B cell (primary cell): ENCODE results near the gene ANAPC2. TPM values are rescaled to one million over a fixed set of nuclear protein-coding genes. Genes with fewer than 3 reads are reported as not detected.

Source experiments
- ATAC-seq: fragments of 200-7000 bp; cut with Tn5 transposase; one replicate; pipeline ENCODE4 v1.10.0; 2021; ENCODE audit warnings: low read depth, mild to moderate bottlenecking, moderate number of reproducible peaks, moderate library complexity
- CTCF ChIA-PET: fragments of 350-600 bp; sonication (Branson Sonifier 250); formaldehyde crosslinking; loops from one replicate; lab custom pipeline; 2021; ENCODE audit warnings: antibody characterized with exemption, inconsistent platforms; lab: Charles Lee
- POLR2A ChIA-PET: fragments of 350-600 bp; sonication (Branson Sonifier 250); formaldehyde crosslinking; loops from one replicate; lab custom pipeline; 2021; ENCODE audit warnings: antibody characterized with exemption; lab: Charles Lee
- DNase-seq: peaks from one replicate; pipeline ENCODE4 v3.0.0; 2013
- H2AFZ ChIP-seq: 2 replicates; pipeline ENCODE4 v1.6.1; 2012; ENCODE audit warnings: mild to moderate bottlenecking, low read depth, low read length; ENCODE audit not compliant: insufficient read depth, poor library complexity, severe bottlenecking
- H3K27ac ChIP-seq, 2 donors: 1 replicate in 1 of 2; 2 replicates in 1 of 2; pipeline ENCODE4 v1.5.1; 2012 to 2013; ENCODE audit warnings: low read length in 2 of 2, mild to moderate bottlenecking in 2 of 2, moderate library complexity in 1 of 2
- H3K27me3 ChIP-seq, 4 experiments: fragments of 200-600 bp in 1 of 4; sonication (generic) in 1 of 4; replicated peaks in 1 of 4; 1 replicate in 2 of 4; 2 replicates in 2 of 4; pipeline versions ENCODE4 v1.6.1 to v1.7.0; 2013 to 2016; ENCODE audit warnings: low read length in 3 of 4, mild to moderate bottlenecking in 2 of 4, mixed read lengths in 1 of 4, moderate library complexity in 1 of 4; ENCODE audit not compliant: insufficient read depth in 4 of 4, control insufficient read depth in 3 of 4; ENCODE audit errors: control extremely low read depth in 1 of 4
- H3K36me3 ChIP-seq, 2 experiments: replicated peaks in 1 of 2; 1 replicate in 1 of 2; 2 replicates in 1 of 2; pipeline versions ENCODE4 v1.6.1 to v1.7.1; 2013; ENCODE audit warnings: low read length in 1 of 2; ENCODE audit not compliant: insufficient read depth in 2 of 2, control insufficient read depth in 1 of 2; ENCODE audit errors: control extremely low read depth in 1 of 2, extremely low read depth in 1 of 2
- H3K4me1 ChIP-seq, 2 donors: fragments of 200-600 bp in 1 of 2; sonication (generic) in 1 of 2; 1 replicate in 1 of 2; 2 replicates in 1 of 2; pipeline versions ENCODE4 v1.5.1 to v1.6.1; 2013 to 2017; ENCODE audit warnings: low read length in 2 of 2; ENCODE audit not compliant: control insufficient read depth in 2 of 2, insufficient read depth in 2 of 2
- H3K4me2 ChIP-seq: replicated peaks from 2 replicates; pipeline ENCODE3; 2012; ENCODE audit warnings: mild to moderate bottlenecking, low read depth, low read length; ENCODE audit not compliant: poor library complexity, severe bottlenecking
- H3K4me3 ChIP-seq, 5 experiments: fragments of 200-600 bp in 1 of 5; sonication (generic) in 1 of 5; 1 replicate in 3 of 5; 2 replicates in 2 of 5; pipeline versions ENCODE4 v1.5.1 to v1.7.0; 2011 to 2016; ENCODE audit warnings: low read length in 4 of 5, mild to moderate bottlenecking in 4 of 5, low read depth in 2 of 5, control low read depth in 1 of 5, moderate library complexity in 1 of 5; ENCODE audit not compliant: insufficient read depth in 1 of 5; ENCODE audit errors: control extremely low read depth in 1 of 5, extremely low read depth in 1 of 5
- H3K79me2 ChIP-seq: fragments of 200-600 bp; sonication (generic); one replicate; pipeline ENCODE4 v1.6.0; 2016; ENCODE audit warnings: low read length; ENCODE audit not compliant: control insufficient read depth, insufficient read depth
- H3K9ac ChIP-seq: fragments of 200-600 bp; sonication (generic); 2 replicates; pipeline ENCODE4 v1.6.1; 2017; ENCODE audit warnings: mild to moderate bottlenecking, low read length, moderate library complexity
- H3K9me3 ChIP-seq, 3 donors: one replicate each; pipeline versions ENCODE4 v1.6.1 to v1.7.1; 2013; ENCODE audit warnings: low read length in 2 of 3; ENCODE audit not compliant: control insufficient read depth in 2 of 3, insufficient read depth in 1 of 3; ENCODE audit errors: control extremely low read depth in 1 of 3
- H4K20me1 ChIP-seq: 2 replicates; pipeline ENCODE4 v1.6.0; 2012; ENCODE audit warnings: mild to moderate bottlenecking, low read length; ENCODE audit not compliant: insufficient read depth, control insufficient read depth, poor library complexity, severe bottlenecking
- H3K27ac Mint-ChIP-seq: one replicate; pipeline ENCODE4 v1.8.0; 2021; ENCODE audit warnings: mixed read lengths
- H3K27me3 Mint-ChIP-seq: one replicate; pipeline ENCODE4 v1.8.0; 2021; ENCODE audit warnings: mixed read lengths
- H3K4me1 Mint-ChIP-seq: one replicate; pipeline ENCODE4 v1.8.0; 2021; ENCODE audit warnings: mixed read lengths
- H3K4me3 Mint-ChIP-seq: one replicate; pipeline ENCODE4 v1.8.0; 2021; ENCODE audit warnings: mixed read lengths
- H3K9me3 Mint-ChIP-seq: one replicate; pipeline ENCODE4 v1.8.0; 2022; ENCODE audit warnings: mixed read lengths; ENCODE audit not compliant: insufficient read depth
- CTCF ChIP-seq: fragments of 200-600 bp; IDR thresholded peaks from one replicate; pipeline ENCODE4 v1.8.0; 2022; ENCODE audit warnings: antibody characterized with exemption, mild to moderate bottlenecking
- EZH2 ChIP-seq: IDR thresholded peaks from 2 replicates; pipeline ENCODE4 v1.6.1; 2012; ENCODE audit warnings: borderline replicate concordance, low read depth, mild to moderate bottlenecking, moderate library complexity, low read length; ENCODE audit not compliant: insufficient read depth, poor library complexity, severe bottlenecking
- WGBS: methylation state at CpG from one replicate; pipeline ENCODE4 v1.1.5; 2013; ENCODE audit warnings: missing lambda C conversion rate; ENCODE audit not compliant: insufficient coverage; 5-methylcytosine and 5-hydroxymethylcytosine counted together
- intact Hi-C: fragments of 100-400 bp; cut with micrococcal nuclease; formaldehyde crosslinking; loops from one replicate; pipeline ENCODE4 v1.10.0; 2022
- polyA plus RNA-seq: library from polyadenylated mRNA; depleted of rRNA; stranded (reverse); fragments of >200 nt; gene quantifications from 2 replicates; pipeline ENCODE4 v1.2.3, GENCODE V29; 2012
- total RNA-seq, 2 donors: library from RNA; stranded (reverse); fragments of 120-200 nt in 1 of 2; gene quantifications; 1 replicate in 1 of 2; 2 replicates in 1 of 2; pipeline versions ENCODE4 v1.2.3 to v1.2.4, GENCODE V29; 2013 to 2022

The ANAPC2 gene
- total and polyA plus RNA-seq, 2 donors (not counting 1 experiment from before 2014, with no cell fraction given): 121 to 127 TPM

- TF ChIP-seq EZH2 (no peak), CTCF (no peak)
Measured at GRCh38 chr9:137205126-137206069, 17.0 kb upstream of the ANAPC2 start, which contains the start of the genes NDOR1 and TMEM203. Gene NDOR1 (plus strand): TSS chr9:137205700. CDS start chr9:137205778, 78 bp downstream. Gene TMEM203 (minus strand): TSS chr9:137205648. CDS start chr9:137205414, 234 bp downstream.

More at GRCh38 chr9:137205126-137206069, 17.0 kb upstream of the ANAPC2 start, which contains the start of the genes NDOR1 and TMEM203:
- Histone ChIP-seq H3K27ac (peak within 1 kb of the TSS; percentile 73 to 89), H2AFZ (peak within 1 kb of the TSS; percentile 88), H3K9ac (peak within 1 kb of the TSS; percentile 84), H3K4me1 (peaks cover 37 to 50% of the 10 kb centered on the region in 2 donors), H3K4me2 (peak within 1 kb of the TSS; percentile 85), H3K36me3 (peaks cover 0 to 5% of the 10 kb centered on the region in 2 experiments), H3K4me3 (peak within 1 kb of the TSS; percentile 66 to 96 (median 86)), H4K20me1 (peaks cover 43% of the 10 kb centered on the region), H3K9me3 (no peaks in the 10 kb centered on the region), H3K79me2 (peaks cover 61% of the 10 kb centered on the region), H3K27me3 (no peaks in the 10 kb centered on the region)
- peak within 1 kb of the TSS; percentile 90 for H3K27ac Mint-ChIP-seq
- H3K4me1 Mint-ChIP-seq: peaks cover 46% of the 10 kb centered on the region
- H3K27me3 Mint-ChIP-seq: no peaks in the 10 kb centered on the region
- peak within 1 kb of the TSS; percentile 93 for H3K4me3 Mint-ChIP-seq
- intact Hi-C loops: loop anchor here (1.0 to 10.0 kb wide), 4 partner anchors 17 to 321 kb away; partner anchors contain the start of genes ANAPC2, SSNA1 and TRAF2
- H3K9me3 Mint-ChIP-seq: no peaks in the 10 kb centered on the region
- DNase-seq (peak; percentile 94), ATAC-seq (peak; percentile 35)
- ChIA-PET CTCF (interaction anchor here (1.2 to 1.6 kb wide), 2 partner anchors 18 to 22 kb away, joined by 3 to 4 read pairs; partner anchors contain the start of gene RNF224), POLR2A (interaction anchor here (1.1 to 2.1 kb wide), 4 partner anchors 16 to 76 kb away, joined by 3 to 10 read pairs (median 4); partner anchors contain the start of genes ANAPC2, RNF208 and SSNA1)
- WGBS: under 1% methylated on average over 98 of the region's 98 CpGs
